Stimulated activated naive B cell treated with anti-CD40 and anti-IgM and Interleukin-4, amounts not matched to agents 10 μg/mL and 1 μg/mL and 100 μg/mL, for 72 hours (primary cell): Measurements from ENCODE around the gene IYD.

Experiments
- ATAC-seq, 2 donors: fragments of 150-1000 bp; cut with Tn5 transposase; replicated peaks; 2 replicates each; pipeline ENCODE4 v1.10.0; 2021; ENCODE audit warnings: moderate library complexity in 1 of 2
- DNase-seq: peaks from one replicate; pipeline ENCODE4 v3.0.0; 2021
- H3K27ac Mint-ChIP-seq: one replicate; pipeline ENCODE4 v1.8.0; 2022; ENCODE audit warnings: mild to moderate bottlenecking, mixed read lengths
- H3K27me3 Mint-ChIP-seq, 2 donors: one replicate each; pipeline ENCODE4 v1.8.0; 2022; ENCODE audit warnings: mixed read lengths in 2 of 2
- H3K36me3 Mint-ChIP-seq, 2 donors: one replicate each; pipeline ENCODE4 v1.8.0; 2022; ENCODE audit warnings: mixed read lengths in 2 of 2, mild to moderate bottlenecking in 1 of 2
- H3K4me1 Mint-ChIP-seq, 2 donors: one replicate each; pipeline ENCODE4 v1.8.0; 2022; ENCODE audit warnings: mixed read lengths in 2 of 2, mild to moderate bottlenecking in 1 of 2
- H3K4me3 Mint-ChIP-seq, 2 donors: one replicate each; pipeline ENCODE4 v1.8.0; 2022; ENCODE audit warnings: mild to moderate bottlenecking in 2 of 2, mixed read lengths in 2 of 2, moderate library complexity in 1 of 2
- H3K9me3 Mint-ChIP-seq, 2 donors: one replicate each; pipeline ENCODE4 v1.8.0; 2022; ENCODE audit warnings: mixed read lengths in 2 of 2, mild to moderate bottlenecking in 1 of 2

IYD gene

GRCh38 chr6:150368762-150369161 is at the start of gene IYD:
TSS of gene IYD (plus strand) at chr6:150369012. CDS start at chr6:150369032, 20 bp downstream.
- H3K4me1 Mint-ChIP-seq = no peaks in the 10 kb centered on the region
- no peak within 1 kb of the TSS for H3K27ac Mint-ChIP-seq
- no peak for ATAC-seq
- H3K36me3 Mint-ChIP-seq = peaks cover 0 to 2% of the 10 kb centered on the region in 2 donors
- DNase-seq = no peak
- H3K4me3 Mint-ChIP-seq = no peak within 1 kb of the TSS
- H3K9me3 Mint-ChIP-seq = peaks cover 0 to 2% of the 10 kb centered on the region in 2 donors
- H3K27me3 Mint-ChIP-seq = peaks cover 10 to 15% of the 10 kb centered on the region in 2 donors

DNA sequence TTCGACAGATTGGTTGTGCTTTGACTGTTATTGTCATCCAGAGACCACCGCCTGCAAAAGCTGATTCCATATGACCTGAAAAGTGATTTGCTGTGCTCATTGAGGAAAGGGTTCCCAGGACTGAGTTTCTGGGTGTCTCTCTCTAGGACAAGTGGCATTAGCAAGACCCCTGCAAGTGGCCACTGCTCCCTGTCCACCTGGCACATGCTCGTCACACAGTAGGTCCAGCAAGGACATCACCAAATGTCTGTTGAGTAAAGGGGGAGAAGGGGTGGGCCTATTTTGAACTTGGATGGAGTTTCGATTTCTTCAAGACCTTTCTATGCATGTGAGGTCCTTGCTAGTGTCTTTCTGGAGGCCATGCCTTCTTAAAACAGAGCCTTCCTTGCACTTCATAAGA is 48.9 kb upstream of the IYD start:
- Mint-ChIP-seq H3K4me1 (no peaks in the 10 kb centered on the region), H3K4me3 (no peak overlapping the region), H3K9me3 (peaks cover 1 to 3% of the 10 kb centered on the region in 2 donors), H3K27me3 (peaks cover 31 to 35% of the 10 kb centered on the region in 2 donors), H3K36me3 (peaks cover 0 to 1% of the 10 kb centered on the region in 2 donors), H3K27ac (no peak overlapping the region)
- ATAC-seq (no peak), DNase-seq (no peak)

- no peak for ATAC-seq
These were observed 48.4 kb upstream of the IYD start for GRCh38 chr6:150320442-150320841.

GRCh38 chr6:150322466-150322871 is 46.3 kb upstream of the IYD start:
- H3K36me3 Mint-ChIP-seq = peaks cover 0 to 5% of the 10 kb centered on the region in 2 donors
- DNase-seq (no peak), ATAC-seq (no peak)
- H3K27ac Mint-ChIP-seq = no peak overlapping the region
- H3K4me1 Mint-ChIP-seq = no peaks in the 10 kb centered on the region
- H3K27me3 Mint-ChIP-seq = peaks cover 34 to 38% of the 10 kb centered on the region in 2 donors
- no peak overlapping the region for H3K4me3 Mint-ChIP-seq
- no peaks in the 10 kb centered on the region for H3K9me3 Mint-ChIP-seq

More at GRCh38 chr6:150320442-150320841, 48.4 kb upstream of the IYD start:
- H3K4me3 Mint-ChIP-seq = no peak overlapping the region
- H3K27ac Mint-ChIP-seq = no peak overlapping the region
- no peak for DNase-seq
- H3K9me3 Mint-ChIP-seq = no peaks in the 10 kb centered on the region
- no peaks in the 10 kb centered on the region for H3K4me1 Mint-ChIP-seq
- H3K27me3 Mint-ChIP-seq = peaks cover 32 to 40% of the 10 kb centered on the region in 2 donors
- peaks cover 0 to 5% of the 10 kb centered on the region in 2 donors for H3K36me3 Mint-ChIP-seq

- ATAC-seq = no peak
- Mint-ChIP-seq H3K4me1 (no peaks in the 10 kb centered on the region), H3K4me3 (no peak overlapping the region), H3K36me3 (peaks cover 0 to 5% of the 10 kb centered on the region in 2 donors), H3K27me3 (peaks cover 34 to 36% of the 10 kb centered on the region in 2 donors), H3K9me3 (no peaks in the 10 kb centered on the region), H3K27ac (no peak overlapping the region)
- DNase-seq = no peak
These were observed 45.6 kb upstream of the IYD start for GRCh38 chr6:150323205-150323604.

DNA sequence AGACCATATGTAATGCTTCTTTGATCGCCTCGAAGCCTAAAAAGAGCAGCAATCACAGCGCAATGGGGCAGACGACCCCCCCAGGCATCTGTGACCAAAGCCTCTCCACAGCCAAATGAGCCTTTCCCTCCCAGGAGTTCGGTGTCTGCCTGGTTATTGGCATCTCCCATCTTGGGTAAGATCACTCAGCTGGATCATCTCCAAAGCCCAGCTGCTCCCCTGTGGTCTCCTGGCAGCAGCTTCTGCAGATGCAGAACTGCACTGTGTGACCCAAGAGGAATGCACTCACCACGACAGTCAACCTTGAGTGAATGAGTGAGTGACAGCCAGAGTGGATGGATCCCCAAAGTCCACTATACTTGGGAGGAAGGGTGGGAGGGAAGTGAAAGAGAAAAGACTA is 44.8 kb upstream of the IYD start:
- Mint-ChIP-seq H3K4me1 (no peaks in the 10 kb centered on the region), H3K27ac (no peak overlapping the region), H3K9me3 (no peaks in the 10 kb centered on the region), H3K36me3 (peaks cover 0 to 5% of the 10 kb centered on the region in 2 donors), H3K27me3 (peaks cover 33 to 36% of the 10 kb centered on the region in 2 donors), H3K4me3 (no peak overlapping the region)
- ATAC-seq (peak in 1 of 2 donors; percentile 36), DNase-seq (no peak)

DNA sequence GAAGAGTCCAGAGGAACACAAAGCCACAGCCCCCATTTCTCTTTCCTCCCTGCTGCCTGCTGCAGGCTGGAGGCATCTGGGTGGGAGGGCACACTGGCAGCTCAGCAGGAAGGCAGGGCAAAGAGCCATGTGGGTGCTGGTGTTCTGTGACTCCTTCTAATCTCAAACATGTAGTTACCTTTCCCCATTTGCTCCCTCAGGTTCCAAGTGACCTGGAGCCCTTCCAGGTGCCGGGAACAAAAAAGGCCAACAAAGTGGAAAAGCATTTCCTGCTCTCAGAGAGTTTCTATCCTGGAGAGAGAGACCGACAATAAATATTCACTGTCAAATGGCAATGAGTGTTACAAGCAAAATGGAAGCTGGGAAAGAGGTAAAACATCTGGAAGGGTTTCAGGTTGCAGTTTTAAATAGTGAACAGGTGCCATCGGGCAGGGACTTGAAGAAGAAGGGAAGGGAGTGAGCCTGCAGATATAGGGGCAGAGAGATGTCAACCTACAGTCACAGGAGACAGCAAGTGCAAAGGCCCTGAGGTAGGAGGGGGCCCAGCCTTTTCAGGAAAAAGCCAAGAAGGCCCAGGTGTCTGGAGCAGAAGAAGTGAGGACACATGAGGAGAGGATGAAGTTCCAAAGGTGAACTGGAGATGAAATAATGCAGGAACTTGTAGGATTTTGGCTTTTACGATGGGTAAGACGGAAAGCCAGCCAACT is 43.6 kb upstream of the IYD start:
- no peak for ATAC-seq
- H3K36me3 Mint-ChIP-seq = peaks cover 0 to 5% of the 10 kb centered on the region in 2 donors
- H3K4me1 Mint-ChIP-seq = no peaks in the 10 kb centered on the region
- no peak overlapping the region for H3K27ac Mint-ChIP-seq
- H3K9me3 Mint-ChIP-seq = no peaks in the 10 kb centered on the region
- H3K4me3 Mint-ChIP-seq = no peak overlapping the region
- no peak for DNase-seq
- peaks cover 30 to 36% of the 10 kb centered on the region in 2 donors for H3K27me3 Mint-ChIP-seq

DNA sequence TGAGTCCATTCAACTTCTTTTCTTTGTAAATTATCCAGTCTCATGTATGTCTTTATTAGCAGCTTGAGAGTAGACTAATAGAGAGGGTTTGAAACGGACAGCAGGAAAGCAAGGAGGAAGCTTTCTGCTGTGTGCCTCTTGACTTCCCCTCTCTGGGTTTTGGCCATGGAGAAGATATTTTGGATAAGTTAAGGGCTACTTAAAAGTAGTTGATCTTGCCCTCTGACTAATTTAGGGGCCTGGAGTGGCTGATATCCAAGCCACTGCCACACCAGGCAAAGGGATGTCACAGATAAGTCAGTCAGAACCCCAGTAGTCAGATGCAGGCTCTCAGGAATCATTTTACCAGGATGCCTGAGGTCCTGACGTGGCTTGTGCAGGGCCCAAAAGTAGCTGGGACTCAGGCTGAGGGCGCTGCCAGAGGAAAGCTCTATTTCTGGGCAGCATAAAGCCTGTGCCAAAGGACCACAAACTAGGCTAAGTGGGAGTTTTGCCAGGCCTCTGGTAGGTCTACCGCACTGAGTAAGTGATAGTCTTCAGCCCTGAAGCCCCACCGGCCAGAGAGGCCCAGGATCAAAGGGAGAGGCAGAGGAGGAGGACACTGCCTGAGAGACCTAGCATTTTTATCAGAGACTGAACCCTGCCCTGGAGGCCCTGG is 41.6 kb upstream of the IYD start:
- no peak overlapping the region for H3K4me3 Mint-ChIP-seq
- H3K36me3 Mint-ChIP-seq = peaks cover 0 to 5% of the 10 kb centered on the region in 2 donors
- H3K4me1 Mint-ChIP-seq = no peaks in the 10 kb centered on the region
- ATAC-seq = no peak
- no peak overlapping the region for H3K27ac Mint-ChIP-seq
- DNase-seq = no peak
- H3K27me3 Mint-ChIP-seq = peaks cover 23 to 25% of the 10 kb centered on the region in 2 donors
- H3K9me3 Mint-ChIP-seq = no peaks in the 10 kb centered on the region

- Mint-ChIP-seq H3K27me3 (peaks cover 19 to 21% of the 10 kb centered on the region in 2 donors), H3K27ac (no peak overlapping the region), H3K4me1 (no peaks in the 10 kb centered on the region), H3K36me3 (peaks cover 0 to 5% of the 10 kb centered on the region in 2 donors), H3K4me3 (no peak overlapping the region), H3K9me3 (no peaks in the 10 kb centered on the region)
- DNase-seq (no peak), ATAC-seq (no peak)
These were observed 39.9 kb upstream of the IYD start for GRCh38 chr6:150328744-150329405.

DNA sequence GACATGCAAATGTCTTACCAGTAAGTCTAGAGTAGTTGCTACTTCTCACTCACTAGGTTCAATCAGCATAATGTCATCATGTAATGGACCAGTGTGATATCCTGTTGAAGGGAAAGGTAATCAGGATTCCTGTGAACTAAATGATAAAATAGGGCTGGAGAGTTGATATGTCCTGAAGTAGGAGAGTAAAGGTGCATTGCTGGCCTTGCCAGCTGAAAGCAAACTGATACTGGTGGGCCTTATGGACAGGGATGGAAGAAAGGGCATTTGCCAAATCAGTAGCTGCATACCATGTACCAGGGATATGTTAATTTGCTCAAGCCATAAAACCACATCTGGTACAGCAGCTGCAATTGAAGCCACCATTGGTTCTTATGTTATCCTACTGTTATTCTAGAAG is 37.5 kb upstream of the IYD start:
- no peak for DNase-seq
- ATAC-seq = no peak
- Mint-ChIP-seq H3K4me3 (no peak overlapping the region), H3K9me3 (no peaks in the 10 kb centered on the region), H3K27ac (no peak overlapping the region), H3K4me1 (no peaks in the 10 kb centered on the region), H3K36me3 (no peaks in the 10 kb centered on the region), H3K27me3 (peaks cover 10 to 17% of the 10 kb centered on the region in 2 donors)

DNA sequence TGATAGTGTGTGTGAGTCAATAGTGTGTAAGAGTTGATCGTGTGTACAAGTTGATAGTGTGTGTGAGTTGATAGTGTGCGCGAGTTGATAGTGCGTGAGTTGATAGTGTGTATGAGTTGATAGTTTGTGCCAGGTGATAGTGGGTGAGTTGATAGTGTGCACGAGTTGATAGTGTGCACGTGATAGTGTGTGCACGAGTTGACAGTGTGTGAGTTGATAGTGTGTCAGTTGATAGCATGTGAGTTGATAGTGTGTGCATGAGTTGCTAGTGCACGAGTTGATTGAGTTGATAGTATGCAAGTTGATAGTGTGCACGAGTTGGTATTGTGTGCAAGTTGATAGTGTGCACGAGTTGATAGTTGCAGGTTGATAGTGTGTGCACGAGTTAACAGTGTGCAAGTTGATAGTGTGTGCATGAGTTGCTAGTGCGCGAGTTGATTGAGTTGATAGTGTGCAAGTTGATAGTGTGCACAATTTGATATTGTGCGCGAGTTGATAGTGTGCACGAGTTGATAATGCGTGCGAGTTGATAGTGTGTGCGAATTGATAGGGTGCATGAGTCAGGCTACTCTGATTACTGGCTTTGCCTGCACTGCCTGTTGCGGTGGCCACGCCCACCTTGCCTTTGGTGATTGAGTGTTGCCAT is 35.8 kb upstream of the IYD start:
- H3K4me3 Mint-ChIP-seq = no peak overlapping the region
- DNase-seq = no peak
- no peak for ATAC-seq
- no peaks in the 10 kb centered on the region for H3K4me1 Mint-ChIP-seq
- H3K9me3 Mint-ChIP-seq = no peaks in the 10 kb centered on the region
- H3K36me3 Mint-ChIP-seq = no peaks in the 10 kb centered on the region
- peaks cover 10 to 20% of the 10 kb centered on the region in 2 donors for H3K27me3 Mint-ChIP-seq
- no peak overlapping the region for H3K27ac Mint-ChIP-seq

GRCh38 chr6:150333585-150333941 is 35.2 kb upstream of the IYD start:
- ATAC-seq (no peak), DNase-seq (no peak)
- no peaks in the 10 kb centered on the region for H3K36me3 Mint-ChIP-seq
- no peak overlapping the region for H3K27ac Mint-ChIP-seq
- H3K9me3 Mint-ChIP-seq = no peaks in the 10 kb centered on the region
- no peaks in the 10 kb centered on the region for H3K4me1 Mint-ChIP-seq
- no peak overlapping the region for H3K4me3 Mint-ChIP-seq
- peaks cover 10 to 22% of the 10 kb centered on the region in 2 donors for H3K27me3 Mint-ChIP-seq

DNA sequence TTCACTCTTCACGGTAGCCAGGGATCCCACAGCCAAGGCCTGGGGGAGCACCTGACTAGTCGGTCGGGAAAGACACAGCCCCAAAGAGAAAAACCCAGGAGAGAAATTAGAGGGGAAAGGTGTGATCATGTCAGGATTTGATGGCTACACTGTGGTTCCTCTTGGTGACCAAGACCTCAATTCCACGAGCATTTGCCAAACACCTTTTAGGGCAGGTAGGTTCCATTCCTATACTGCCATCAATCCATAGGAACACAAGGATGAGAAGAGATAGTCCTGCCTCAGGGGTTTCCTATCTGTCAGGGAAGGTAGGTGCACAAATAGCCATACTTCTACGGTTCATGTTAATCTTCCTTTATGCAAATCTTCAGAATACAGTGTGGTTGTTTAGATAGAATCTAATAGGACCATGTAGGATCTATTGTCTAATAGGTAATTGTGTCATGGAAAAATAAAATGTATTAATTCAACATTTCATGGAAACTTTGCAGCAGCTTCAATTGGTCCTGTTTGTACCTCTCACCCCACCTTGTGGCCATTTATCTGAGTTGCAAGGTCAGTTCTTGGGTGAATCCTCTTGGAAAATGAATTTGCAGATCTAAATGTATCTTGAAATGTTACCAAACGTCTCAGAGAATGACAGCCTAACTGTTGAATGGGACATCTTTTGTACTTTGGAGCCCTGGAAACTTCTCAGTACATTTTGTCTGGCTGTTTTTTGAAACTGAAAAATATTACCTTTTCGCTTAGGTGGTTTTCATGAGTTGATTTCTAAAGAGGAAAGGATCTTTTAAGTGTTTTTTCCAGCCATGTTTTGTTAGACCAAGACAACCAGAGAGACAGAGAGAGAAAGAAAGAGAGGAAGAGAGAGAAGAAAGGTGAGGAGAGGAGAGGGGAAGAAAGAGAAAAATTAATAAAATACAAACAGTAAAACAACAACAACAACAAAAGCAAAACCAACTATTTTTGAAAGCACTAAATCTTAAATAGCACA is 33.7 kb upstream of the IYD start:
- Mint-ChIP-seq H3K27ac (no peak overlapping the region), H3K4me3 (no peak overlapping the region)
- peak in 1 of 2 donors; percentile 34 for ATAC-seq

More for the DNA sequence above, 33.7 kb upstream of the IYD start:
- DNase-seq = peak; percentile 29
- Mint-ChIP-seq H3K27me3 (peaks cover 10 to 22% of the 10 kb centered on the region in 2 donors), H3K9me3 (no peaks in the 10 kb centered on the region), H3K4me1 (no peaks in the 10 kb centered on the region), H3K36me3 (no peaks in the 10 kb centered on the region)
